ENCODE measurements around the gene MVP. TPM values are rescaled to one million over a fixed set of nuclear protein-coding genes. Genes with fewer than 3 reads are reported as not detected.

Gene MVP
- total RNA-seq, 2 experiments from 2014 or later: 122 to 125 TPM

GRCh38 chr16:29834079-29834478, 13.8 kb downstream of the MVP start:
- ChIA-PET CTCF (interaction anchor here (1.0 to 4.0 kb wide), 3 partner anchors 9 to 18 kb away, joined by 3 to 22 read pairs (median 4); partner anchors contain the start of gene PAGR1), POLR2A (no interaction called here)
- no peak for DNase-seq
- Mint-ChIP-seq H3K4me1 (ENCODE audit: low read depth) (no peaks in the 10 kb centered on the region), H3K27me3 (ENCODE audit: low read depth) (no peaks in the 10 kb centered on the region), H3K4me3 (no peak overlapping the region), H3K27ac (no peak overlapping the region), H3K36me3 (ENCODE audit: low read depth) (peaks cover 52% of the 10 kb centered on the region), H3K9me3 (ENCODE audit: insufficient read depth) (no peaks in the 10 kb centered on the region)
- ATAC-seq: no peak

- no peaks in the 10 kb centered on the region for H3K9me3 Mint-ChIP-seq (ENCODE audit: insufficient read depth)
- no peaks in the 10 kb centered on the region for H3K4me1 Mint-ChIP-seq (ENCODE audit: low read depth)
- ChIA-PET POLR2A (no interaction called here), CTCF (no interaction called here)
- peaks cover 57% of the 10 kb centered on the region for H3K36me3 Mint-ChIP-seq (ENCODE audit: low read depth)
- no peak for DNase-seq
- no peaks in the 10 kb centered on the region for H3K27me3 Mint-ChIP-seq (ENCODE audit: low read depth)
- H3K27ac Mint-ChIP-seq: no peak overlapping the region
- no peak overlapping the region for H3K4me3 Mint-ChIP-seq
- ATAC-seq: no peak
Measured at GRCh38 chr16:29835926-29836325, 15.7 kb downstream of the MVP start.

GRCh38 chr16:29836623-29837022, 16.4 kb downstream of the MVP start:
- Mint-ChIP-seq H3K36me3 (ENCODE audit: low read depth) (peaks cover 53% of the 10 kb centered on the region), H3K27ac (no peak overlapping the region), H3K27me3 (ENCODE audit: low read depth) (no peaks in the 10 kb centered on the region), H3K9me3 (ENCODE audit: insufficient read depth) (no peaks in the 10 kb centered on the region), H3K4me3 (no peak overlapping the region), H3K4me1 (ENCODE audit: low read depth) (no peaks in the 10 kb centered on the region)
- DNase-seq (no peak), ATAC-seq (no peak)
- ChIA-PET CTCF (no interaction called here), POLR2A (no interaction called here)

GRCh38 chr16:29837841-29838240, 17.6 kb downstream of the MVP start:
- Mint-ChIP-seq H3K27me3 (ENCODE audit: low read depth) (no peaks in the 10 kb centered on the region), H3K4me1 (ENCODE audit: low read depth) (no peaks in the 10 kb centered on the region), H3K9me3 (ENCODE audit: insufficient read depth) (no peaks in the 10 kb centered on the region), H3K27ac (no peak overlapping the region), H3K36me3 (ENCODE audit: low read depth) (peaks cover 52% of the 10 kb centered on the region), H3K4me3 (no peak overlapping the region)
- POLR2A ChIA-PET: interaction anchor here (2.1 kb wide), 1 partner anchor 10 kb away, joined by 7 read pairs; no protein-coding TSS in a partner anchor
- DNase-seq (no peak), ATAC-seq (no peak)
- CTCF ChIA-PET: interaction anchor here (3.3 kb wide), 1 partner anchor 11 kb away, joined by 20 read pairs; no protein-coding TSS in a partner anchor

- POLR2A ChIA-PET: interaction anchor here (2.1 kb wide), 1 partner anchor 12 kb away, joined by 7 read pairs; no protein-coding TSS in a partner anchor
- CTCF ChIA-PET: interaction anchor here (3.3 kb wide), 1 partner anchor 9 kb away, joined by 20 read pairs; no protein-coding TSS in a partner anchor
- Mint-ChIP-seq H3K4me1 (ENCODE audit: low read depth) (no peaks in the 10 kb centered on the region), H3K27ac (no peak overlapping the region), H3K9me3 (ENCODE audit: insufficient read depth) (no peaks in the 10 kb centered on the region), H3K27me3 (ENCODE audit: low read depth) (no peaks in the 10 kb centered on the region), H3K4me3 (no peak overlapping the region), H3K36me3 (ENCODE audit: low read depth) (peaks cover 48% of the 10 kb centered on the region)
- DNase-seq: no peak
- ATAC-seq: no peak
Measured at GRCh38 chr16:29839822-29840221, 19.6 kb downstream of the MVP start.

GRCh38 chr16:29840240-29840639, 20.0 kb downstream of the MVP start:
- ChIA-PET CTCF (interaction anchor here (1.0 to 3.3 kb wide), 2 partner anchors 8 to 23 kb away, joined by 3 to 20 read pairs; no protein-coding TSS in a partner anchor), POLR2A (no interaction called here)

GRCh38 chr16:29841631-29842030, 21.4 kb downstream of the MVP start:
- ATAC-seq (no peak), DNase-seq (no peak)
- Mint-ChIP-seq H3K4me3 (no peak overlapping the region), H3K27ac (no peak overlapping the region), H3K36me3 (ENCODE audit: low read depth) (peaks cover 43% of the 10 kb centered on the region), H3K27me3 (ENCODE audit: low read depth) (no peaks in the 10 kb centered on the region), H3K9me3 (ENCODE audit: insufficient read depth) (no peaks in the 10 kb centered on the region), H3K4me1 (ENCODE audit: low read depth) (no peaks in the 10 kb centered on the region)
- ChIA-PET CTCF (interaction anchor here (0.9 kb wide), 1 partner anchor 34 kb away, joined by 3 read pairs; no protein-coding TSS in a partner anchor), POLR2A (no interaction called here)

More at GRCh38 chr16:29840240-29840639, 20.0 kb downstream of the MVP start:
- ATAC-seq (no peak), DNase-seq (no peak)
- Mint-ChIP-seq H3K4me3 (no peak overlapping the region), H3K27me3 (ENCODE audit: low read depth) (no peaks in the 10 kb centered on the region), H3K4me1 (ENCODE audit: low read depth) (no peaks in the 10 kb centered on the region), H3K9me3 (ENCODE audit: insufficient read depth) (no peaks in the 10 kb centered on the region), H3K36me3 (ENCODE audit: low read depth) (peaks cover 49% of the 10 kb centered on the region), H3K27ac (peak overlapping the region; percentile 65)

- no peaks in the 10 kb centered on the region for H3K4me1 Mint-ChIP-seq (ENCODE audit: low read depth)
- H3K9me3 Mint-ChIP-seq (ENCODE audit: insufficient read depth): no peaks in the 10 kb centered on the region
- H3K36me3 Mint-ChIP-seq (ENCODE audit: low read depth): peaks cover 40% of the 10 kb centered on the region
- CTCF ChIA-PET: interaction anchor here (0.6 to 1.7 kb wide), 4 partner anchors 9 to 27 kb away, joined by 3 to 6 read pairs (median 4); partner anchors contain the start of gene PAGR1
- POLR2A ChIA-PET: interaction anchor here (0.6 kb wide), 1 partner anchor 27 kb away, joined by 4 read pairs; the partner anchor contains the start of gene PAGR1
- ATAC-seq: no peak
- H3K27ac Mint-ChIP-seq: peak overlapping the region; percentile 25
- H3K27me3 Mint-ChIP-seq (ENCODE audit: low read depth): no peaks in the 10 kb centered on the region
- H3K4me3 Mint-ChIP-seq: no peak overlapping the region
- no peak for DNase-seq
Measured at GRCh38 chr16:29842732-29843346, 22.6 kb downstream of the MVP start.

GRCh38 chr16:29843931-29844330, 23.7 kb downstream of the MVP start:
- DNase-seq: no peak
- no peak overlapping the region for H3K4me3 Mint-ChIP-seq
- POLR2A ChIA-PET: interaction anchor here (1.7 kb wide), 1 partner anchor 12 kb away, joined by 4 read pairs; no protein-coding TSS in a partner anchor
- no peaks in the 10 kb centered on the region for H3K9me3 Mint-ChIP-seq (ENCODE audit: insufficient read depth)
- no peak overlapping the region for H3K27ac Mint-ChIP-seq
- H3K4me1 Mint-ChIP-seq (ENCODE audit: low read depth): peaks cover 6% of the 10 kb centered on the region
- CTCF ChIA-PET: interaction anchor here (1.4 to 1.7 kb wide), 2 partner anchors 10 to 18 kb away, joined by 4 to 6 read pairs; no protein-coding TSS in a partner anchor
- no peaks in the 10 kb centered on the region for H3K27me3 Mint-ChIP-seq (ENCODE audit: low read depth)
- no peak for ATAC-seq
- peaks cover 44% of the 10 kb centered on the region for H3K36me3 Mint-ChIP-seq (ENCODE audit: low read depth)

GRCh38 chr16:29844575-29845331, 24.5 kb downstream of the MVP start:
- no peak overlapping the region for H3K4me3 Mint-ChIP-seq
- no peak overlapping the region for H3K27ac Mint-ChIP-seq
- POLR2A ChIA-PET: interaction anchor here (0.6 to 1.7 kb wide), 2 partner anchors 10 to 11 kb away, joined by 3 to 4 read pairs; no protein-coding TSS in a partner anchor

GRCh38 chr16:29845656-29846055, 25.4 kb downstream of the MVP start:
- no peaks in the 10 kb centered on the region for H3K9me3 Mint-ChIP-seq (ENCODE audit: insufficient read depth)
- H3K4me1 Mint-ChIP-seq (ENCODE audit: low read depth): peaks cover 6% of the 10 kb centered on the region
- POLR2A ChIA-PET: no interaction called here
- H3K27ac Mint-ChIP-seq: no peak overlapping the region
- ATAC-seq: no peak
- no peak for DNase-seq
- peaks cover 42% of the 10 kb centered on the region for H3K36me3 Mint-ChIP-seq (ENCODE audit: low read depth)
- H3K27me3 Mint-ChIP-seq (ENCODE audit: low read depth): no peaks in the 10 kb centered on the region
- CTCF ChIA-PET: interaction anchor here (1.6 to 4.1 kb wide), 2 partner anchors 26 to 38 kb away, joined by 3 to 106 read pairs; partner anchors contain the start of genes MVP and PAGR1
- no peak overlapping the region for H3K4me3 Mint-ChIP-seq

More at GRCh38 chr16:29844575-29845331, 24.5 kb downstream of the MVP start:
- H3K4me1 Mint-ChIP-seq (ENCODE audit: low read depth): peaks cover 6% of the 10 kb centered on the region
- H3K9me3 Mint-ChIP-seq (ENCODE audit: insufficient read depth): no peaks in the 10 kb centered on the region
- peaks cover 42% of the 10 kb centered on the region for H3K36me3 Mint-ChIP-seq (ENCODE audit: low read depth)
- DNase-seq (no peak), ATAC-seq (no peak)
- no peaks in the 10 kb centered on the region for H3K27me3 Mint-ChIP-seq (ENCODE audit: low read depth)
- CTCF ChIA-PET: interaction anchor here (1.6 kb wide), 1 partner anchor 37 kb away, joined by 3 read pairs; no protein-coding TSS in a partner anchor

All from activated CD8-positive, alpha-beta T cell treated with anti-CD3 and anti-CD28 coated beads, Interleukin-2, amount 10 ng/mL, durations not matched to agents 7 days and 5 days (primary cell).